HepG2 (cell line): ENCODE data around the gene SH2D2A. TPM values are rescaled to one million over a fixed set of nuclear protein-coding genes. Genes with fewer than 3 reads are reported as not detected.

ENCODE experiments used
- BRCA1 ChIP-seq: sonication (generic); formaldehyde crosslinking; IDR thresholded peaks from 2 replicates; pipeline ENCODE4 v1.4.0; 2020; ENCODE audit warnings: missing genetic modification reagents
- CBX5 ChIP-seq: sonication (generic); formaldehyde crosslinking; IDR thresholded peaks from 2 replicates; pipeline ENCODE4 v1.4.0; 2020; ENCODE audit warnings: missing genetic modification reagents, borderline replicate concordance
- CREB1 ChIP-seq, 2 experiments: fragments of 450-650 bp in 1 of 2; IDR thresholded peaks; 2 replicates each; pipeline ENCODE4 v1.6.1; 2016 to 2017; ENCODE audit warnings: control low read depth in 1 of 2, mild to moderate bottlenecking in 1 of 2, missing compliant biosample characterization in 1 of 2, missing genetic modification characterization in 1 of 2
- EEA1 ChIP-seq: sonication (generic); formaldehyde crosslinking; IDR thresholded peaks from 2 replicates; pipeline ENCODE4 v1.5.1; 2020; ENCODE audit warnings: mild to moderate bottlenecking, missing genetic modification reagents, borderline replicate concordance
- HMG20B ChIP-seq: conservative IDR thresholded peaks from 2 replicates; pipeline ENCODE4 v1.6.1; 2016; ENCODE audit warnings: missing genetic modification reagents, missing compliant biosample characterization
- RBFOX2 ChIP-seq: fragments of 200-400 bp; formaldehyde crosslinking; IDR thresholded peaks from 2 replicates; pipeline ENCODE4 v1.6.1; 2017; ENCODE audit warnings: low read depth, mild to moderate bottlenecking, low read length
- RBM39 ChIP-seq: fragments of 200-400 bp; formaldehyde crosslinking; IDR thresholded peaks from one replicate; pipeline ENCODE4 v1.6.1; 2018; ENCODE audit warnings: antibody characterized with exemption, mild to moderate bottlenecking, low read depth, low read length; ENCODE audit not compliant: poor library complexity, severe bottlenecking
- TARDBP ChIP-seq: sonication (generic); formaldehyde crosslinking; IDR thresholded peaks from 2 replicates; pipeline ENCODE4 v1.8.0; 2022; ENCODE audit warnings: mild to moderate bottlenecking, missing genetic modification reagents
- ZNF335 ChIP-seq: sonication (generic); formaldehyde crosslinking; IDR thresholded peaks from 2 replicates; pipeline ENCODE4 v1.4.0; 2020; ENCODE audit warnings: missing genetic modification reagents
- ZNF781 ChIP-seq: sonication (generic); formaldehyde crosslinking; IDR thresholded peaks from 2 replicates; pipeline ENCODE4 v1.5.1; 2020; ENCODE audit warnings: borderline replicate concordance, mild to moderate bottlenecking, missing genetic modification reagents; ENCODE audit errors: not compliant biosample characterization
- ZNF790 ChIP-seq: sonication (generic); formaldehyde crosslinking; IDR thresholded peaks from 2 replicates; pipeline ENCODE4 v1.8.0; 2022; ENCODE audit warnings: missing genetic modification reagents, mild to moderate bottlenecking, borderline replicate concordance
- polyA plus RNA-seq, 8 experiments: library from polyadenylated mRNA; depleted of rRNA in 3 of 8; stranded (reverse) in 7 of 8; unstranded in 1 of 8; fragments of >200 nt; fragmentation: Illumina TruSeq in 4 of 8; extraction: Trizol in 4 of 8; gene quantifications; 2 replicates each; pipeline versions ENCODE4 v1.2.1 to v1.2.3, GENCODE V29; 2011 to 2016; ENCODE audit warnings: low read depth in 4 of 8, missing spikeins in 1 of 8, mixed read lengths in 1 of 8; ENCODE audit not compliant: insufficient read depth in 1 of 8
- total RNA-seq, 5 experiments: library from RNA; depleted of rRNA; stranded (reverse); fragments of >200 nt; fragmentation: Illumina TruSeq; extraction: Trizol; gene quantifications; 2 replicates each; pipeline ENCODE4 v1.2.3, GENCODE V29; 2016; ENCODE audit warnings: low read depth in 1 of 5
- TF ChIP-seq, protein P1 (sequence below): sonication (generic); formaldehyde crosslinking; IDR thresholded peaks from 2 replicates; pipeline ENCODE4 v1.4.0; 2020; ENCODE audit warnings: missing genetic modification reagents
- TF ChIP-seq, protein P2 (sequence below): sonication (generic); formaldehyde crosslinking; IDR thresholded peaks from 2 replicates; pipeline ENCODE4 v1.5.1; 2020; ENCODE audit warnings: mild to moderate bottlenecking, missing genetic modification reagents, moderate library complexity
- TF ChIP-seq, protein P3 (sequence below): sonication (generic); formaldehyde crosslinking; IDR thresholded peaks from 2 replicates; pipeline ENCODE4 v1.5.0; 2020; ENCODE audit warnings: missing genetic modification reagents
- TF ChIP-seq, protein P4 (sequence below): sonication (generic); formaldehyde crosslinking; IDR thresholded peaks from 2 replicates; pipeline ENCODE4 v1.4.0; 2020; ENCODE audit warnings: mild to moderate bottlenecking, missing genetic modification reagents
- TF ChIP-seq, protein P5 (sequence below): sonication (generic); formaldehyde crosslinking; IDR thresholded peaks from 2 replicates; pipeline ENCODE4 v1.5.1; 2020; ENCODE audit warnings: mild to moderate bottlenecking, missing genetic modification reagents, borderline replicate concordance
- TF ChIP-seq, protein P6 (sequence below): IDR thresholded peaks from 2 replicates; pipeline ENCODE4 v1.6.1; 2016; ENCODE audit warnings: mild to moderate bottlenecking, missing biosample characterization, missing genetic modification reagents

SH2D2A gene
- total and polyA plus RNA-seq, 2 of the 13 experiments (the other 11 are each of a cell fraction or from before 2014, with no cell fraction given), result 0.57 to 0.73 TPM

DNA sequence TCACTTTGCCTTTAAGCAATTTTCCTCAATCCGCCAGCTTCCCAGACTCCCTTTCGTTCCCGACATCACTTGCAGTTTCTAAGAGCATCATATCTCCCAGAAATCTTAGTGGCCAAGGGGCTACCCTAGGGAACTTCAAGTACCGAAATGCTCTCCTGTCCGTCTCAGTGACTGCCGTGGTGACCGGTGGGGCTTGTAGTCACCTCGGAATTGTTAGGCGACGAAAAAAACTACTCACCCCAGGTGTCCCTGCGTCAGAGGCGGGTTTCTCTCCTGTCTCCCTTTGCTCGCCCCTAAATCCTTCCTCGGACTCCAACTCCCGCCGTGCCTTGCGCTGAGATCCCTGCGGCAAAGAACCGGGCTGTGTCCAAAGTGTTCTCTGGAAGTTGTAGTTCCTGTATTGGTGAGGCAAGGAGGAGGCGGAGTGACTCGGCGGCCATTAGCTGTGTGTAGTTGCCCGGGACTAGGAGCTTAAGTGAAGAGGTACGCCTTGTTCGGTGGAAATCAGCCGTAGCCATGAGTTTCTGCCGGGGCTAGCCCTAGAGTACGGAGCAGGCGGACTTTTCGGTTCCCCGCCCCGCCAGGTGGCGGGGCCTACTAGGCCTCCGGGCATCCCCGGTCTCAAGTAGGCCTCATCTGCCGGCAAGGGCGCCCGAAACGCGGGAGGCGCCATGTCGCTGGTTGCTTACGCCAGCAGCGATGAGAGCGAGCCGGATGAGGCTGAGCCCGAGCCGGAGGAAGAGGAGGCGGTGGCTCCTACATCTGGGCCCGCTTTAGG lies 49.4 kb downstream of the SH2D2A start, which contains the start of gene PRCC (continued):
- TF ChIP-seq EEA1 (CRISPR knock-in tag) (0 out of 2 replicates have a peak, but pooled peaks have one; percentile 31), RBM39 (peak; percentile 88), ZNF335 (peak; percentile 28; the same call in 1 of the 2 replicates), ZNF790 (peak; percentile 22; the same call in 1 of the 2 replicates), ZNF781 (CRISPR knock-in tag) (peak; percentile 88), BRCA1 (peak; percentile 32; the same call in 1 of the 2 replicates), CREB1 (IDR thresholded peaks at IDR 0.05) (peak; percentile 88), CREB1 (CRISPR knock-in tag; IDR thresholded peaks at IDR 0.05) (peak; percentile 96), TARDBP (CRISPR knock-in tag) (0 out of 2 replicates have a peak, but pooled peaks have one; percentile 22), HMG20B (no peak), CBX5 (CRISPR knock-in tag) (no peak; the same call in 1 of the 2 replicates), RBFOX2 (peak; percentile 78)
- TF ChIP-seq, protein P1, sequence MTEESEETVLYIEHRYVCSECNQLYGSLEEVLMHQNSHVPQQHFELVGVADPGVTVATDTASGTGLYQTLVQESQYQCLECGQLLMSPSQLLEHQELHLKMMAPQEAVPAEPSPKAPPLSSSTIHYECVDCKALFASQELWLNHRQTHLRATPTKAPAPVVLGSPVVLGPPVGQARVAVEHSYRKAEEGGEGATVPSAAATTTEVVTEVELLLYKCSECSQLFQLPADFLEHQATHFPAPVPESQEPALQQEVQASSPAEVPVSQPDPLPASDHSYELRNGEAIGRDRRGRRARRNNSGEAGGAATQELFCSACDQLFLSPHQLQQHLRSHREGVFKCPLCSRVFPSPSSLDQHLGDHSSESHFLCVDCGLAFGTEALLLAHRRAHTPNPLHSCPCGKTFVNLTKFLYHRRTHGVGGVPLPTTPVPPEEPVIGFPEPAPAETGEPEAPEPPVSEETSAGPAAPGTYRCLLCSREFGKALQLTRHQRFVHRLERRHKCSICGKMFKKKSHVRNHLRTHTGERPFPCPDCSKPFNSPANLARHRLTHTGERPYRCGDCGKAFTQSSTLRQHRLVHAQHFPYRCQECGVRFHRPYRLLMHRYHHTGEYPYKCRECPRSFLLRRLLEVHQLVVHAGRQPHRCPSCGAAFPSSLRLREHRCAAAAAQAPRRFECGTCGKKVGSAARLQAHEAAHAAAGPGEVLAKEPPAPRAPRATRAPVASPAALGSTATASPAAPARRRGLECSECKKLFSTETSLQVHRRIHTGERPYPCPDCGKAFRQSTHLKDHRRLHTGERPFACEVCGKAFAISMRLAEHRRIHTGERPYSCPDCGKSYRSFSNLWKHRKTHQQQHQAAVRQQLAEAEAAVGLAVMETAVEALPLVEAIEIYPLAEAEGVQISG (CRISPR knock-in tag), result peak; percentile 99
- TF ChIP-seq, protein P2, sequence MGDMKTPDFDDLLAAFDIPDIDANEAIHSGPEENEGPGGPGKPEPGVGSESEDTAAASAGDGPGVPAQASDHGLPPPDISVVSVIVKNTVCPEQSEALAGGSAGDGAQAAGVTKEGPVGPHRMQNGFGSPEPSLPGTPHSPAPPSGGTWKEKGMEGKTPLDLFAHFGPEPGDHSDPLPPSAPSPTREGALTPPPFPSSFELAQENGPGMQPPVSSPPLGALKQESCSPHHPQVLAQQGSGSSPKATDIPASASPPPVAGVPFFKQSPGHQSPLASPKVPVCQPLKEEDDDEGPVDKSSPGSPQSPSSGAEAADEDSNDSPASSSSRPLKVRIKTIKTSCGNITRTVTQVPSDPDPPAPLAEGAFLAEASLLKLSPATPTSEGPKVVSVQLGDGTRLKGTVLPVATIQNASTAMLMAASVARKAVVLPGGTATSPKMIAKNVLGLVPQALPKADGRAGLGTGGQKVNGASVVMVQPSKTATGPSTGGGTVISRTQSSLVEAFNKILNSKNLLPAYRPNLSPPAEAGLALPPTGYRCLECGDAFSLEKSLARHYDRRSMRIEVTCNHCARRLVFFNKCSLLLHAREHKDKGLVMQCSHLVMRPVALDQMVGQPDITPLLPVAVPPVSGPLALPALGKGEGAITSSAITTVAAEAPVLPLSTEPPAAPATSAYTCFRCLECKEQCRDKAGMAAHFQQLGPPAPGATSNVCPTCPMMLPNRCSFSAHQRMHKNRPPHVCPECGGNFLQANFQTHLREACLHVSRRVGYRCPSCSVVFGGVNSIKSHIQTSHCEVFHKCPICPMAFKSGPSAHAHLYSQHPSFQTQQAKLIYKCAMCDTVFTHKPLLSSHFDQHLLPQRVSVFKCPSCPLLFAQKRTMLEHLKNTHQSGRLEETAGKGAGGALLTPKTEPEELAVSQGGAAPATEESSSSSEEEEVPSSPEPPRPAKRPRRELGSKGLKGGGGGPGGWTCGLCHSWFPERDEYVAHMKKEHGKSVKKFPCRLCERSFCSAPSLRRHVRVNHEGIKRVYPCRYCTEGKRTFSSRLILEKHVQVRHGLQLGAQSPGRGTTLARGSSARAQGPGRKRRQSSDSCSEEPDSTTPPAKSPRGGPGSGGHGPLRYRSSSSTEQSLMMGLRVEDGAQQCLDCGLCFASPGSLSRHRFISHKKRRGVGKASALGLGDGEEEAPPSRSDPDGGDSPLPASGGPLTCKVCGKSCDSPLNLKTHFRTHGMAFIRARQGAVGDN (CRISPR knock-in tag), result peak; percentile 78
- TF ChIP-seq, protein P3, sequence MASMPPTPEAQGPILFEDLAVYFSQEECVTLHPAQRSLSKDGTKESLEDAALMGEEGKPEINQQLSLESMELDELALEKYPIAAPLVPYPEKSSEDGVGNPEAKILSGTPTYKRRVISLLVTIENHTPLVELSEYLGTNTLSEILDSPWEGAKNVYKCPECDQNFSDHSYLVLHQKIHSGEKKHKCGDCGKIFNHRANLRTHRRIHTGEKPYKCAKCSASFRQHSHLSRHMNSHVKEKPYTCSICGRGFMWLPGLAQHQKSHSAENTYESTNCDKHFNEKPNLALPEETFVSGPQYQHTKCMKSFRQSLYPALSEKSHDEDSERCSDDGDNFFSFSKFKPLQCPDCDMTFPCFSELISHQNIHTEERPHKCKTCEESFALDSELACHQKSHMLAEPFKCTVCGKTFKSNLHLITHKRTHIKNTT (CRISPR knock-in tag), result peak; percentile 94; the same call in 1 of the 2 replicates
- TF ChIP-seq, protein P4, sequence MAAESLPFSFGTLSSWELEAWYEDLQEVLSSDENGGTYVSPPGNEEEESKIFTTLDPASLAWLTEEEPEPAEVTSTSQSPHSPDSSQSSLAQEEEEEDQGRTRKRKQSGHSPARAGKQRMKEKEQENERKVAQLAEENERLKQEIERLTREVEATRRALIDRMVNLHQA (CRISPR knock-in tag), result peak; percentile 31; the same call in 1 of the 2 replicates
- TF ChIP-seq, protein P5, sequence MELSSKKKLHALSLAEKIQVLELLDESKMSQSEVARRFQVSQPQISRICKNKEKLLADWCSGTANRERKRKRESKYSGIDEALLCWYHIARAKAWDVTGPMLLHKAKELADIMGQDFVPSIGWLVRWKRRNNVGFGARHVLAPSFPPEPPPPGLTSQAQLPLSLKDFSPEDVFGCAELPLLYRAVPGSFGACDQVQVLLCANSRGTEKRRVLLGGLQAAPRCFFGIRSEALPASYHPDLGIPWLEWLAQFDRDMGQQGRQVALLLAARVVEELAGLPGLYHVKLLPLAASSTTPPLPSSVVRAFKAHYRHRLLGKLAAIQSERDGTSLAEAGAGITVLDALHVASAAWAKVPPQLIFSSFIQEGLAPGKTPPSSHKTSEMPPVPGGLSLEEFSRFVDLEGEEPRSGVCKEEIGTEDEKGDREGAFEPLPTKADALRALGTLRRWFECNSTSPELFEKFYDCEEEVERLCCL (CRISPR knock-in tag), result peak; percentile 37; the same call in 1 of the 2 replicates
- TF ChIP-seq, protein P6, sequence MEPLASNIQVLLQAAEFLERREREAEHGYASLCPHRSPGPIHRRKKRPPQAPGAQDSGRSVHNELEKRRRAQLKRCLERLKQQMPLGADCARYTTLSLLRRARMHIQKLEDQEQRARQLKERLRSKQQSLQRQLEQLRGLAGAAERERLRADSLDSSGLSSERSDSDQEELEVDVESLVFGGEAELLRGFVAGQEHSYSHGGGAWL, result peak; percentile 89
